K562 (cell line): ENCODE measurements around the gene TBL2. TPM values are rescaled to one million over a fixed set of nuclear protein-coding genes. Genes with fewer than 3 reads are reported as not detected.

Source experiments
- AFF4 ChIP-seq: sonication (generic); formaldehyde crosslinking; IDR thresholded peaks from 2 replicates; pipeline ENCODE4 v1.8.0; 2023; ENCODE audit warnings: mild to moderate bottlenecking, missing genetic modification reagents
- CREB1 ChIP-seq, 2 experiments: sonication (generic) in 1 of 2; formaldehyde crosslinking in 1 of 2; IDR thresholded peaks; 2 replicates each; pipeline versions ENCODE4 v1.6.1 to v1.8.0; 2012 to 2022; ENCODE audit warnings: inconsistent platforms in 1 of 2, mild to moderate bottlenecking in 1 of 2, missing genetic modification reagents in 1 of 2, moderate library complexity in 1 of 2
- FOXK1 ChIP-seq: sonication (generic); formaldehyde crosslinking; IDR thresholded peaks from 2 replicates; pipeline ENCODE4 v1.8.0; 2022; ENCODE audit warnings: missing genetic modification reagents, mild to moderate bottlenecking, borderline replicate concordance
- HMGN3 ChIP-seq: IDR thresholded peaks from 2 replicates; pipeline ENCODE4 v1.6.1; 2011; ENCODE audit warnings: borderline replicate concordance, low read depth, mild to moderate bottlenecking, mixed read lengths, low read length; ENCODE audit not compliant: insufficient read length; ENCODE audit errors: extremely low read depth
- MEF2D ChIP-seq: conservative IDR thresholded peaks from 2 replicates; pipeline ENCODE4 v1.6.1; 2016; ENCODE audit warnings: low read depth, missing genetic modification characterization, missing compliant biosample characterization
- MXD1 ChIP-seq: fragments of 250-450 bp; sonication (Bioruptor Pico); IDR thresholded peaks from 2 replicates; pipeline ENCODE4 v1.8.0; 2021; ENCODE audit warnings: borderline replicate concordance, mild to moderate bottlenecking, moderate library complexity; ENCODE audit not compliant: poor library complexity, severe bottlenecking
- NCOA2 ChIP-seq, 2 experiments: fragments of 450-650 bp; IDR thresholded peaks; 2 replicates each; pipeline ENCODE4 v1.6.1; 2018; ENCODE audit warnings: mild to moderate bottlenecking in 2 of 2, moderate library complexity in 1 of 2; ENCODE audit not compliant: partially characterized antibody in 2 of 2
- POLR2G ChIP-seq: fragments of 200-400 bp; formaldehyde crosslinking; IDR thresholded peaks from 2 replicates; pipeline ENCODE4 v1.6.1; 2017; ENCODE audit warnings: low read depth, mild to moderate bottlenecking, antibody characterized with exemption, low read length, moderate library complexity
- RB1 ChIP-seq: fragments of 450-650 bp; IDR thresholded peaks from 2 replicates; pipeline ENCODE4 v1.6.1; 2017; ENCODE audit warnings: low read depth, mild to moderate bottlenecking
- RBBP5 ChIP-seq: fragments of 200-600 bp; sonication (generic); IDR thresholded peaks from 2 replicates; pipeline ENCODE4 v1.6.1; 2012; ENCODE audit warnings: borderline replicate concordance, mild to moderate bottlenecking, low read length, control low read depth, inconsistent platforms; ENCODE audit not compliant: insufficient read depth, poor library complexity, severe bottlenecking
- RCOR1 ChIP-seq, 2 experiments: IDR thresholded peaks; 2 replicates each; pipeline ENCODE4 v1.6.1; 2012; ENCODE audit warnings: low read depth in 2 of 2, low read length in 2 of 2, borderline replicate concordance in 1 of 2, improper control_type of control experiment in 1 of 2
- SNIP1 ChIP-seq: fragments of 450-650 bp; IDR thresholded peaks from 2 replicates; pipeline ENCODE4 v1.7.1; 2017; ENCODE audit warnings: low read depth, mild to moderate bottlenecking
- TCF15 ChIP-seq: fragments of 250-450 bp; sonication (Bioruptor Pico); IDR thresholded peaks from 2 replicates; pipeline ENCODE4 v1.8.0; 2022; ENCODE audit warnings: moderate library complexity, mild to moderate bottlenecking, inconsistent platforms
- TFAM ChIP-seq: fragments of 250-450 bp; sonication (Bioruptor Pico); conservative IDR thresholded peaks from 2 replicates; pipeline ENCODE4 v1.5.0; 2021; ENCODE audit warnings: mild to moderate bottlenecking, moderate library complexity
- ZNF280B ChIP-seq: fragments of 250-450 bp; sonication (Bioruptor Pico); IDR thresholded peaks from 2 replicates; pipeline ENCODE4 v1.5.1; 2021; ENCODE audit warnings: mild to moderate bottlenecking
- ZNF668 ChIP-seq: fragments of 250-450 bp; sonication (Bioruptor Pico); IDR thresholded peaks from 2 replicates; pipeline ENCODE4 v1.8.0; 2022; ENCODE audit warnings: mild to moderate bottlenecking, inconsistent platforms
- polyA plus RNA-seq, 8 experiments: library from polyadenylated mRNA; depleted of rRNA in 4 of 8; stranded (reverse) in 5 of 8; unstranded in 3 of 8; fragments of >200 nt; fragmentation: Nextera tagmentation in 2 of 8; fragmentation: Illumina TruSeq in 1 of 8; extraction: Ambion mirVana in 2 of 8; extraction: Trizol in 1 of 8; gene quantifications; 2 replicates each; pipeline versions ENCODE4 v1.2.1 to v1.2.3, GENCODE V29; 2011 to 2014; ENCODE audit warnings: inconsistent platforms in 1 of 8, missing spikeins in 1 of 8
- total RNA-seq, 7 experiments: library from RNA; depleted of rRNA in 6 of 7; stranded (reverse); fragments of >200 nt in 6 of 7; fragmentation: Illumina TruSeq in 2 of 7; extraction: Trizol in 2 of 7; gene quantifications; 2 replicates each; pipeline versions ENCODE4 v1.2.1 to v1.2.3, GENCODE V29; 2011 to 2021; ENCODE audit warnings: low replicate concordance in 1 of 7
- TF ChIP-seq, protein P1 (sequence below): sonication (generic); formaldehyde crosslinking; IDR thresholded peaks from 2 replicates; pipeline ENCODE4 v1.4.0; 2020; ENCODE audit warnings: mild to moderate bottlenecking, missing genetic modification reagents

The TBL2 gene
- total and polyA plus RNA-seq, 9 of the 15 experiments (the other 6 are each of a cell fraction or from before 2014, with no cell fraction given), result 2.5 to 123 (median 49.2) TPM

- TF ChIP-seq AFF4 (CRISPR knock-in tag) (peak; percentile 94), MEF2D (tag) (0 out of 2 replicates have a peak, but pooled peaks have one; percentile 50), TFAM (CRISPR knock-in tag) (no peak), ZNF280B (CRISPR knock-in tag) (no peak), ZNF668 (CRISPR knock-in tag) (no peak), HMGN3 (peak; percentile 70), NCOA2 (IDR thresholded peaks at IDR 0.05; ENCODE audit: partially characterized antibody in 2 of 2) (no peak), MXD1 (CRISPR knock-in tag) (no peak), RB1 (peak; percentile 100), CREB1 (IDR thresholded peaks at IDR 0.05) (peak; percentile 84), CREB1 (CRISPR knock-in tag; IDR thresholded peaks at IDR 0.05) (peak; percentile 95), SNIP1 (no peak), POLR2G (peak; percentile 93), RCOR1 (IDR thresholded peaks at IDR 0.05; ENCODE audit: borderline replicate concordance in 1 of 2, low read depth in 2 of 2, low read length in 2 of 2) (peak; percentile 47 to 69; a peak in 3 of 4 replicates), TCF15 (CRISPR knock-in tag) (no peak), FOXK1 (0 out of 2 replicates have a peak, but pooled peaks have one; percentile 19), RBBP5 (peak; percentile 92)
- TF ChIP-seq, protein P1, sequence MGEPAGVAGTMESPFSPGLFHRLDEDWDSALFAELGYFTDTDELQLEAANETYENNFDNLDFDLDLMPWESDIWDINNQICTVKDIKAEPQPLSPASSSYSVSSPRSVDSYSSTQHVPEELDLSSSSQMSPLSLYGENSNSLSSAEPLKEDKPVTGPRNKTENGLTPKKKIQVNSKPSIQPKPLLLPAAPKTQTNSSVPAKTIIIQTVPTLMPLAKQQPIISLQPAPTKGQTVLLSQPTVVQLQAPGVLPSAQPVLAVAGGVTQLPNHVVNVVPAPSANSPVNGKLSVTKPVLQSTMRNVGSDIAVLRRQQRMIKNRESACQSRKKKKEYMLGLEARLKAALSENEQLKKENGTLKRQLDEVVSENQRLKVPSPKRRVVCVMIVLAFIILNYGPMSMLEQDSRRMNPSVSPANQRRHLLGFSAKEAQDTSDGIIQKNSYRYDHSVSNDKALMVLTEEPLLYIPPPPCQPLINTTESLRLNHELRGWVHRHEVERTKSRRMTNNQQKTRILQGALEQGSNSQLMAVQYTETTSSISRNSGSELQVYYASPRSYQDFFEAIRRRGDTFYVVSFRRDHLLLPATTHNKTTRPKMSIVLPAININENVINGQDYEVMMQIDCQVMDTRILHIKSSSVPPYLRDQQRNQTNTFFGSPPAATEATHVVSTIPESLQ (CRISPR knock-in tag), result peak; percentile 84
Observed at GRCh38 chr7:73522105-73522872, 56.1 kb downstream of the TBL2 start, which contains the start of gene BAZ1B (continued).
